ENCODE results near the gene PITPNC1.
"Not testable (repeated sequence)": the region's sequence is repeated elsewhere in the genome, so short reads cannot be mapped to it uniquely, and the experiment has no call there.

Gene PITPNC1

GRCh38 chr17:67725373-67725791 lies 348.3 kb downstream of the PITPNC1 start:
- DNase-seq (ENCODE audit: low read depth, low spot score), result no peak

GRCh38 chr17:67725807-67726206 lies 348.7 kb downstream of the PITPNC1 start:
- DNase-seq (ENCODE audit: low read depth, low spot score), result no peak

- DNase-seq (ENCODE audit: low read depth, low spot score), result not testable (repeated sequence)
Measured at GRCh38 chr17:67727152-67728039, 350.3 kb downstream of the PITPNC1 start.

DNA sequence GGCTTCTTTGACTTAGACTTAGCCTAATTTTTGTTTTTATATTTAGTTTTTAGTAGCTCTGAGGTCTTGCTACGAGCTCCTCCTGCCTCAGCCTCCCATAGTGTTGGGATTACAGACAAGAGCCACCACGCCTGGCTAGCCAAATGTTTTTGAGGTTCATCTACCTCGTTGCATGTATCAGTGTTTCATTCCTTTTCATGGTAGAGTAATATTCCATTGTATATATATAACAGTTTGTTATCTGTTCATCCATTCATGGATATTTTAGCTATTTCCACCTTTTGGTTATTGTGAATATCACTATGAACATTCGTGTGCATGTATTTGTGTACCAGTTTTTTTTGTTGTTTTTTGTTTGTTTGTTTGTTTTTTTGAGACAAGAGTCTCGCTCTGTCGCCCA lies 352.8 kb downstream of the PITPNC1 start:
- DNase-seq (ENCODE audit: low read depth, low spot score), result no peak

DNA sequence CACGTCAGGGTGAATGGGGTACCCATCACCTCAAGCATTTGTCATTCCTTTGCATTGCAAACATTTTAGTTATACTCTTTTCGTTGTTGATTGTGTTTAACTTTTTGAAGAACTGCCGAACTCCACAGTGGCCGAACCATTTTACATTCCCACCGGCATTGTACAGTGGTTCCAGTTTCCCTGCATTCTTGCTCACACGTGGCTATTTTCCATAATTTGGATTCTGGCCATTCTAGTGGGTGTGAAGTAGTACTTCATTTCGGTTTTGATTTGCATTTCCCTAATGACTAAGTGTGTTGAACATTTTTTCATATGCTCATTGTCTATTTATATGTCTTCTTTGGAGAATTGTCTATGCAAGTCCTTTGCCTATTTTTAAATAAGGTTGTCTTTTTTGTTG lies 353.6 kb downstream of the PITPNC1 start:
- no peak for DNase-seq (ENCODE audit: low read depth, low spot score)

- DNase-seq (ENCODE audit: low read depth, low spot score), result no peak
Measured at GRCh38 chr17:67733449-67733848, 356.4 kb downstream of the PITPNC1 start.

- DNase-seq (ENCODE audit: low read depth, low spot score), result no peak
Measured at GRCh38 chr17:67737145-67737544, 360.1 kb downstream of the PITPNC1 start.

- no peak for DNase-seq (ENCODE audit: low read depth, low spot score)
Measured at GRCh38 chr17:67742025-67742424, 364.9 kb downstream of the PITPNC1 start.
